Renal cortex interstitium (tissue), 11 donors: ENCODE data around the gene CEP89. TPM values are rescaled to one million over a fixed set of nuclear protein-coding genes. Genes with fewer than 3 reads are reported as not detected.
"Not testable (repeated sequence)": the region's sequence is repeated elsewhere in the genome, so short reads cannot be mapped to it uniquely, and the experiment has no call there.

ENCODE experiments used
- DNase-seq, 11 donors: peaks; one replicate each; pipeline ENCODE4 v3.0.0-alpha.2; 2013; ENCODE audit warnings: low read depth in 9 of 11, low spot score in 4 of 11; ENCODE audit errors: extremely low read depth in 1 of 11
- polyA plus RNA-seq, 3 donors: library from polyadenylated mRNA; unstranded; fragments of 120-200 nt; gene quantifications; one replicate each; pipeline ENCODE4 v1.2.1, GENCODE V29; 2013; ENCODE audit not compliant: insufficient read length in 3 of 3

Gene CEP89
- polyA plus RNA-seq, 3 donors: 30.2 to 31.9 (median 31.6) TPM

GRCh38 chr19:32877977-32878745, 93.6 kb downstream of the CEP89 start:
- no peak for DNase-seq

- no peak for DNase-seq
Measured at GRCh38 chr19:32877323-32877912, 94.3 kb downstream of the CEP89 start.

GRCh38 chr19:32876919-32877285, 94.9 kb downstream of the CEP89 start:
- DNase-seq: no peak

GRCh38 chr19:32876236-32876918, 95.4 kb downstream of the CEP89 start:
- no peak for DNase-seq

- no peak for DNase-seq
Measured at GRCh38 chr19:32875428-32875827, 96.3 kb downstream of the CEP89 start.

- DNase-seq: no peak
Measured at GRCh38 chr19:32874605-32875004, 97.2 kb downstream of the CEP89 start.

- no peak for DNase-seq
Measured at GRCh38 chr19:32873247-32873959, 98.4 kb downstream of the CEP89 start.

- DNase-seq: no peak
Measured at GRCh38 chr19:32872391-32872790, 99.4 kb downstream of the CEP89 start.

- DNase-seq: no peak
Measured at GRCh38 chr19:32870981-32871451, 100.7 kb downstream of the CEP89 start.

GRCh38 chr19:32869966-32870573, 101.7 kb downstream of the CEP89 start:
- no peak for DNase-seq

GRCh38 chr19:32869369-32869965, 102.3 kb downstream of the CEP89 start, which contains the start of gene SLC7A9:
TSS of gene SLC7A9 (minus strand) at chr19:32869767. CDS start at chr19:32868534, 1,233 bp downstream.
- DNase-seq: no peak

- no peak for DNase-seq
Measured at GRCh38 chr19:32868206-32868950, 103.4 kb downstream of the CEP89 start.

- DNase-seq: not testable (repeated sequence)
Measured at GRCh38 chr19:32867436-32867835, 104.3 kb downstream of the CEP89 start.

- no peak for DNase-seq
Measured at GRCh38 chr19:32866564-32867265, 105.0 kb downstream of the CEP89 start.

GRCh38 chr19:32866061-32866460, 105.7 kb downstream of the CEP89 start:
- no peak for DNase-seq

- DNase-seq: no peak
Measured at GRCh38 chr19:32865326-32865725, 106.4 kb downstream of the CEP89 start.

- DNase-seq: no peak
Measured at GRCh38 chr19:32864318-32865007, 107.3 kb downstream of the CEP89 start.
